ENCODE measurements around the gene HOXA2. TPM values are rescaled to one million over a fixed set of nuclear protein-coding genes. Genes with fewer than 3 reads are reported as not detected.

Gene HOXA2
- 1 to 10 TPM in 2 of 4 donors, under 1 TPM in 2; 0.34 to 4.2 (median 1.9) TPM for total RNA-seq

DNA sequence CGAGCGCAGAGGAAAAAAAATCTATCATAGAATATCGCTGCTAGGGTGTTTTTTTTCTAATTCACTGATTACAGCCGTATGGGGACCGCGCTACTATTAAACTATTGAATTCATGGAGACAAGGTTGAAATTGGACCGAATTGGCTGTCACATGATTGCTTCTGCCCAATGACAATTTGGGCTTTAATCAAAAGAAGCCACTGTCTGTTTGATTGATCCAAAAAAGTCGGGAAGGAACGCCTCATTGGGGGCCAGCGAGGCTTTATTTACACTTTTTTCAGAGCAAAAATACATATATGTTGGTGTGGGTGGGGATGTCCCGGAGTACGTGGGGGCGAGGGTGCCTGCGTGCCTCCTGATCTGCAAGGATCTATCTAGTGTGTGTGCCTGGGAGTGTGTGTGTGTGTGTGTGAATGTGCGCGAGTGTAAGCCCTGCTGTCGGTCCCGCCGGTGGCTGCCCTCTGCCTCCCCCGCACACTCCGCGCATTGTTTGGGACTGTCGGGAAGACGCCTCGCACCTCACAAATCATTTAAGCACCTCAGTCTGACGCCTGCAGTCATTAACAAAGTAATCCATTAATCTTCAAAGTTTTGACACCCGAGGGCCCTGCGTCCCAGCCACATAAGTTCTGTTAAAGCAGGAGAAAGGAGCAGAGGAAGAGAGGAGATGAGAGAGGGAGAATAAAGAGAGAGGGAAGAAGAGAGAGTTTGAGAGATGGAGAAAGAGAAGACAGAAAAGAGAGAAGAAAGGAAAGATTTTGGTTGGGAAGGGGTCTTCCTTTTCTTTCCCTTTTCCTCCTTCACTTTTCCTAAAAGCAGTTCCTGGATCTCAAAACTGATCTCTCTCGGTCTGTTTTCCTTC is at the start of gene HOXA2:
Gene HOXA2 (minus strand): TSS at position 103 of the 862 bp plus-strand sequence. CDS start 183 bp downstream, outside the sequence.
- Histone ChIP-seq H3K4me1 (peaks cover 38% of the 10 kb centered on the region), H3K9me3 (no peaks in the 10 kb centered on the region), H3K27me3 (no peaks in the 10 kb centered on the region), H3K27ac (peak within 1 kb of the TSS; percentile 66), H3K36me3 (peaks cover under 1% of the 10 kb centered on the region), H3K4me3 (peak within 1 kb of the TSS; percentile 53)
- DNase-seq (ENCODE audit: low spot score in 2 of 2), result no peak
- TF ChIP-seq EP300 (IDR thresholded peaks at IDR 0.05) (no peak), POLR2AphosphoS5 (IDR thresholded peaks at IDR 0.05) (no peak), POLR2A (IDR thresholded peaks at IDR 0.05) (no peak), CTCF (IDR thresholded peaks at IDR 0.05) (no peak)
- 13% methylated on average over 29 of the region's 29 CpGs for WGBS

GRCh38 chr7:27151341-27151930 is 49.0 kb upstream of the HOXA2 start:
- TF ChIP-seq POLR2A (IDR thresholded peaks at IDR 0.05) (no peak), CTCF (IDR thresholded peaks at IDR 0.05) (no peak), POLR2AphosphoS5 (IDR thresholded peaks at IDR 0.05) (no peak), EP300 (IDR thresholded peaks at IDR 0.05) (no peak)
- peak overlapping the region; percentile 53 for H3K4me3 ChIP-seq
- peaks cover 19% of the 10 kb centered on the region for H3K27me3 ChIP-seq
- peaks cover 96% of the 10 kb centered on the region for H3K4me1 ChIP-seq
- H3K9me3 ChIP-seq, result no peaks in the 10 kb centered on the region
- 2% methylated on average over 19 of the region's 27 CpGs for WGBS
- H3K36me3 ChIP-seq, result no peaks in the 10 kb centered on the region
- peak in 1 of 2 donors; percentile 74 for DNase-seq (ENCODE audit: low spot score in 2 of 2)
- peak overlapping the region; percentile 97 for H3K27ac ChIP-seq

DNA sequence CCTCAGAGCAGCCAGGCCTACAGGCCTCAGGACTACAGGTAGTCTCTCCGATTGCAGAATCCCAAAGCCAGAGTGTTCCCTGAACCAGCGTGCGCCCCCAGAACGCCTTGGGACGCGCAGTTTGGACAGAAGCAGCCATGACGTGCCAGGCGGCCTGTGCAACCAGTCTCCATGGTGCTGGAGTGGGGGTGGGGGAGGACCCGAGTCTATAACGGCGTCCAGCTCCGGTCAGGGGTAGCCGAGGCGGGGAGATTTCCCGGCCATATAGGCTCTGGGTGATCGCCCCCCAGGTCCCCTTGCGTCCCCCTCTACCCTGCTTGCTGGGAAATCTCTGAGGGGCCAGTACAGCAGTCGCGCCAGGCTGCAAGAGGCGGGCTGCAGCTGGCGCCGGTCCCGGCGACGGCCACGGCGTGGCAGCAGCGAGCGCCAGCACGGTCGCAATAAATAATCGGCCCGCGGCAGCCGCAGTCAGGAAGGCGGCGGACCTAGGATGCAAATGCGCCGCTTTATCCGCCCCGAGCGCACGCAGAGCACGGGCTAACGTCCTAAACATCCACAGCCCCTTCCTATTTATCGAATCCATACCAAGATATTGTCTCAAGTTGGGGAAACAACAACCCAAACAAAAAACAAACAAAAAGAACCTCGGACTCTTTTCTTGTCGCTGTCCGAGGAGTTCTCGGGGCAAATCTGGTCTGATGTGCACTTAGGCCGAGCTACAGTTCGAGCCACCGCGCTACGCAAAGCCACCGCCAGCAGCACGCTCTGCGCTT is 48.3 kb upstream of the HOXA2 start:
- Histone ChIP-seq H3K4me1 (peaks cover 97% of the 10 kb centered on the region), H3K4me3 (peak overlapping the region; percentile 53), H3K27ac (peak overlapping the region; percentile 97), H3K36me3 (peaks cover under 1% of the 10 kb centered on the region), H3K9me3 (no peaks in the 10 kb centered on the region), H3K27me3 (peaks cover 14% of the 10 kb centered on the region)
- TF ChIP-seq CTCF (IDR thresholded peaks at IDR 0.05) (peak; percentile 56 to 95), POLR2AphosphoS5 (IDR thresholded peaks at IDR 0.05) (peak in 2 of 3 donors; percentile 44 to 89), EP300 (IDR thresholded peaks at IDR 0.05) (no peak), POLR2A (IDR thresholded peaks at IDR 0.05) (peak in 1 of 2 donors; percentile 47)
- 2% methylated on average over 11 of the region's 58 CpGs for WGBS
- peak; percentile 86 to 90 for DNase-seq (ENCODE audit: low spot score in 2 of 2)

DNA sequence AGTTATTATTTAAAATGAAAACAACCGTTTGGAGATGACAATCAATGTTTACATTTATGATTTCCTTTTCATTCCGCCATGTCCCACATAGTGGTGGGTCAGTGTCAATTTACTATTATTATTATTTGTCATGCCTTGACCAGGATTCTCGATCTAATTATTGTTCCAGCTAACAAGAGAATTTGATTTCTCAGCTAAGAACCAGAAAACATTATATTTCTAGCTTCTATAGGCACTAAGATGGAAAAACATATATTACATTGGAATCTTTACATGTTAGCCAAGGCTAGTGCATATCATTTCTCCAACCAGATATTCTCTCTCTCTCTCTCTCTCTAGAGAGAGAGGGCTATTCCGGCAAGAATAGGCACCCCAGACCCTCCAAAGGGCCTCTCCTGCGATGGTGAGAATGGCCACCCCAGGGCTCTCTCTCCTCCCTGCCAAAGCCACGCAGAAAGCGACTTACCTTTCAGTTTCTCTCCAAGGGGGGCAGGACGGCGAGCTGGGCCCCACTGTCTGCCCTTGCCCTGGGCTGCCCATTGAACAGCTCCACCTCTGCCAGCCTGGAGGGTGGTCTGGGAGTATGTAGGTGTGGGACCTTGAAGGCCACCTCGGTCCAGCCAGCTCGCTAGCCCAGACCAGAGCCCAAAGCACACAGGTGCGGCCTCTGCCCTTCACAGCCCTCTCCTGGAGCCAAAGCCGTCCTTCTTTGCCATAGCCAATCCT is 47.5 kb upstream of the HOXA2 start:
- peak overlapping the region; percentile 53 for H3K4me3 ChIP-seq
- DNase-seq (ENCODE audit: low spot score in 2 of 2), result peak; percentile 79 to 80
- peaks cover 14% of the 10 kb centered on the region for H3K27me3 ChIP-seq
- 32% methylated on average over 5 of the region's 13 CpGs for WGBS
- H3K9me3 ChIP-seq, result no peaks in the 10 kb centered on the region
- H3K4me1 ChIP-seq, result peaks cover 89% of the 10 kb centered on the region
- H3K27ac ChIP-seq, result peak overlapping the region; percentile 97
- peaks cover 8% of the 10 kb centered on the region for H3K36me3 ChIP-seq
- no peak for TF ChIP-seq EP300 (IDR thresholded peaks at IDR 0.05)
- no peak for TF ChIP-seq POLR2AphosphoS5 (IDR thresholded peaks at IDR 0.05)
- TF ChIP-seq POLR2A (IDR thresholded peaks at IDR 0.05), result no peak
- no peak for TF ChIP-seq CTCF (IDR thresholded peaks at IDR 0.05)

Data from suprapubic skin (tissue), 4 donors.